Left ventricle myocardium inferior (tissue), 1 donor: ENCODE measurements around the gene USP43. TPM values are rescaled to one million over a fixed set of nuclear protein-coding genes. Genes with fewer than 3 reads are reported as not detected.

Experiments used
- DNase-seq: peaks from one replicate; pipeline ENCODE4 v3.0.0-alpha.2; 2020
- H3K27ac ChIP-seq: fragments of 200-600 bp; replicated peaks from 2 replicates; pipeline ENCODE4 v1.8.0; 2021
- H3K27me3 ChIP-seq: fragments of 200-600 bp; 2 replicates; pipeline ENCODE4 v1.8.0; 2021; ENCODE audit warnings: low read depth
- H3K36me3 ChIP-seq: fragments of 200-600 bp; 2 replicates; pipeline ENCODE4 v1.8.0; 2021
- H3K4me1 ChIP-seq: fragments of 200-600 bp; 2 replicates; pipeline ENCODE4 v1.8.0; 2021
- H3K4me3 ChIP-seq: fragments of 200-600 bp; 2 replicates; pipeline ENCODE4 v1.8.0; 2021; ENCODE audit warnings: mild to moderate bottlenecking, moderate library complexity
- H3K9me3 ChIP-seq: fragments of 200-600 bp; replicated peaks from 2 replicates; pipeline ENCODE4 v1.8.0; 2021
- intact Hi-C: fragments of 100-400 bp; cut with micrococcal nuclease; formaldehyde crosslinking; loops from one replicate; pipeline ENCODE4 v1.11.0; 2022
- total RNA-seq: library from RNA; stranded (reverse); fragmentation: NEBNext Ultra II Directional; extraction: Animal tissue kit (Norgen Biotek cat#: 25700); gene quantifications from one replicate; pipeline ENCODE4 v1.2.1, GENCODE V29; 2021
- TF ChIP-seq, protein P1 (sequence below): fragments of 200-600 bp; IDR thresholded peaks from 2 replicates; pipeline ENCODE4 v1.8.0; 2021; ENCODE audit warnings: antibody characterized with exemption, mild to moderate bottlenecking, borderline replicate concordance
- donor health status: DM: no; HTN: yes; CAD: no; lungs with severe emphysema.

Gene USP43
- total RNA-seq, 1 donor from 2014 or later: 0.08 TPM

DNA sequence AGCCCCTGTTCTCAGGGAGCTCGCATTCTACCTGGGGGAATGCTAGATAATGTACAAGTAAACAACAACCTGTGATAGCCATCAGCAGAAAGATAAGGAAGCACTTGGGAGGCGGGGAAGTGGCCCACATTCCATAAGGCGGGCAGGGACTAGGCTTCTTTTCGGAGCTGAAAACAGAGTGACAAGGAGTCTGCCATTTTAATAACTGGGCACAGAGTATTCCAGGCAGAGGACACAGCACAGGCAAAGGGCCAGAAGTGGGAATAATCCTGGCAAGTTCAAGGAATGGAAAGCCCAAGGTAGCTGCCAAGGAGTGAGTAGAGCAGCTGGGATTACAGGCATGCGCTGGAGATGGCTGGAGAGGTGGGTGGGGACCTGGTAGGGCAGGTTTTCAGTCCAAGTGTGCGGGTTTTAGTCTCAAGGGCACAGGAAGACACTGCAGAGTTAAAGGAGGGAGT lies 24.3 kb downstream of the USP43 start:
- Histone ChIP-seq H3K27ac (no peak overlapping the region), H3K36me3 (no peaks in the 10 kb centered on the region), H3K4me1 (no peaks in the 10 kb centered on the region), H3K4me3 (no peak overlapping the region), H3K9me3 (peaks cover 6% of the 10 kb centered on the region), H3K27me3 (peaks cover 50% of the 10 kb centered on the region)
- TF ChIP-seq, protein P1, sequence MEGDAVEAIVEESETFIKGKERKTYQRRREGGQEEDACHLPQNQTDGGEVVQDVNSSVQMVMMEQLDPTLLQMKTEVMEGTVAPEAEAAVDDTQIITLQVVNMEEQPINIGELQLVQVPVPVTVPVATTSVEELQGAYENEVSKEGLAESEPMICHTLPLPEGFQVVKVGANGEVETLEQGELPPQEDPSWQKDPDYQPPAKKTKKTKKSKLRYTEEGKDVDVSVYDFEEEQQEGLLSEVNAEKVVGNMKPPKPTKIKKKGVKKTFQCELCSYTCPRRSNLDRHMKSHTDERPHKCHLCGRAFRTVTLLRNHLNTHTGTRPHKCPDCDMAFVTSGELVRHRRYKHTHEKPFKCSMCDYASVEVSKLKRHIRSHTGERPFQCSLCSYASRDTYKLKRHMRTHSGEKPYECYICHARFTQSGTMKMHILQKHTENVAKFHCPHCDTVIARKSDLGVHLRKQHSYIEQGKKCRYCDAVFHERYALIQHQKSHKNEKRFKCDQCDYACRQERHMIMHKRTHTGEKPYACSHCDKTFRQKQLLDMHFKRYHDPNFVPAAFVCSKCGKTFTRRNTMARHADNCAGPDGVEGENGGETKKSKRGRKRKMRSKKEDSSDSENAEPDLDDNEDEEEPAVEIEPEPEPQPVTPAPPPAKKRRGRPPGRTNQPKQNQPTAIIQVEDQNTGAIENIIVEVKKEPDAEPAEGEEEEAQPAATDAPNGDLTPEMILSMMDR: no peak
- intact Hi-C loops: no loop called here
- DNase-seq: no peak

DNA sequence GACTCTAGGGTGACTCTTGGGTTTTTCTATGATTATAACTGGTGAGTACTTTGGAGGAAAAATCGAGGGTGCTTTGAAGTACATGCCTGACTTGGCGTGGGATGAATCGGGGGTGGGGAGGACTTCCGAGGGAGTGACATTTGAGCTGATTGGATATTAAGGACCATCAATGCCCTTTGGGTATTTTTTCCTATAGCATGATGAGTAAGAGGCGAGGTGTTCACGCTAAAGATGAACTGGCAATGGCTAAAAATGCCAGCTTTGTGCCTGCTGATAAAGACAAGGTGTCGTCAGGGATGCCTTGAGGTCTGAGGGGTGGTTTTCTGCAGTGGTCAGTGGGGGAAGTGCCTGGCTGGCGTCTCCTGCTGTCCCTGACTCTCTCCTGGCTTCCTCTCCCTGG lies 25.3 kb downstream of the USP43 start:
- DNase-seq: no peak

DNA sequence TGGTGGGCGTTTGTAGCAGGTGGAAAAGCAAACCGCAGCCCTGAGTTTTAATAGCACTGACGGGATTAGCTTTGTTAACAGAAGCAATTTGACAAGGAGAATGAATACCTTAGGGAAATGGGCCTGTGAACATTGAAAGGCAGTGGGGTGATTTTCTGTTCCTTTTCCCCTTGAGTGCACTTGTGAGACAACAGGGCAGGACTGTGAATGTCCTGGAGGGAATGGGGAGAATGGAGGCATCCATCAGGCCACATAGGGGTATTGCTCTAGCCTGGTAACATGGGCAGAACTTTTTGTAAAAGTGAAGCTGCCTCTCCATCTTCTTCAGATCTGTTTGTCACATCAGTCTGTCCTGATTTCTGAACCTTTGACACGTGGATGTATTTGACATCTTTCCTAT lies 26.2 kb downstream of the USP43 start:
- TF ChIP-seq, protein P1: no peak
- H3K4me1 ChIP-seq: no peaks in the 10 kb centered on the region
- peaks cover 41% of the 10 kb centered on the region for H3K27me3 ChIP-seq
- H3K4me3 ChIP-seq: no peak overlapping the region
- H3K9me3 ChIP-seq: no peaks in the 10 kb centered on the region
- no peaks in the 10 kb centered on the region for H3K36me3 ChIP-seq
- intact Hi-C loops: no loop called here
- no peak overlapping the region for H3K27ac ChIP-seq
- DNase-seq: no peak

More for the DNA sequence above, 25.3 kb downstream of the USP43 start:
- Histone ChIP-seq H3K4me3 (no peak overlapping the region), H3K27me3 (peaks cover 50% of the 10 kb centered on the region), H3K4me1 (no peaks in the 10 kb centered on the region), H3K27ac (no peak overlapping the region), H3K36me3 (no peaks in the 10 kb centered on the region), H3K9me3 (peaks cover 3% of the 10 kb centered on the region)
- TF ChIP-seq, protein P1: no peak
- intact Hi-C loops: no loop called here

- Histone ChIP-seq H3K4me1 (no peaks in the 10 kb centered on the region), H3K4me3 (no peak overlapping the region), H3K36me3 (no peaks in the 10 kb centered on the region), H3K9me3 (no peaks in the 10 kb centered on the region), H3K27me3 (peaks cover 37% of the 10 kb centered on the region), H3K27ac (no peak overlapping the region)
- TF ChIP-seq, protein P1: no peak
- intact Hi-C loops: no loop called here
- no peak for DNase-seq
These were observed 26.9 kb downstream of the USP43 start for GRCh38 chr17:9672266-9672665.

- Histone ChIP-seq H3K4me1 (no peaks in the 10 kb centered on the region), H3K4me3 (no peak overlapping the region), H3K27ac (no peak overlapping the region), H3K9me3 (no peaks in the 10 kb centered on the region), H3K36me3 (no peaks in the 10 kb centered on the region), H3K27me3 (peaks cover 34% of the 10 kb centered on the region)
- DNase-seq: no peak
- TF ChIP-seq, protein P1: no peak
- intact Hi-C loops: no loop called here
These were observed 27.4 kb downstream of the USP43 start for GRCh38 chr17:9672691-9673090.

GRCh38 chr17:9676084-9676483 lies 30.8 kb downstream of the USP43 start:
- intact Hi-C loops: no loop called here
- no peaks in the 10 kb centered on the region for H3K27me3 ChIP-seq
- TF ChIP-seq, protein P1: peak; percentile 21
- no peaks in the 10 kb centered on the region for H3K4me1 ChIP-seq
- no peaks in the 10 kb centered on the region for H3K36me3 ChIP-seq
- no peak overlapping the region for H3K4me3 ChIP-seq
- H3K27ac ChIP-seq: no peak overlapping the region
- H3K9me3 ChIP-seq: peaks cover 17% of the 10 kb centered on the region
- DNase-seq: no peak
